Daoy (cell line): ENCODE results near the gene UBE2L5. TPM values are rescaled to one million over a fixed set of nuclear protein-coding genes. Genes with fewer than 3 reads are reported as not detected.
"Not testable (repeated sequence)": the region's sequence is repeated elsewhere in the genome, so short reads cannot be mapped to it uniquely, and the experiment has no call there.

Source experiments
- DNase-seq: peaks from one replicate; pipeline ENCODE4 v3.0.0-alpha.2; 2015; ENCODE audit warnings: low read depth
- total RNA-seq: library from RNA; depleted of rRNA; stranded (reverse); fragments of >200 nt; shearing (Covaris generic); gene quantifications from 2 replicates; pipeline ENCODE4 v1.2.3, GENCODE V29; 2014

UBE2L5 gene
- total RNA-seq, 1 experiment from 2014 or later, result not detected

GRCh38 chr13:30438286-30438685, 16.0 kb downstream of the UBE2L5 start:
- DNase-seq, result no peak

- DNase-seq, result no peak
These were observed 18.8 kb downstream of the UBE2L5 start for GRCh38 chr13:30440910-30441703.

- no peak for DNase-seq
These were observed 20.6 kb downstream of the UBE2L5 start for GRCh38 chr13:30442926-30443325.

- DNase-seq, result not testable (repeated sequence)
These were observed 21.2 kb downstream of the UBE2L5 start for GRCh38 chr13:30443491-30443890.

- DNase-seq, result no peak
These were observed 21.7 kb downstream of the UBE2L5 start for GRCh38 chr13:30443957-30444404.

GRCh38 chr13:30446126-30446500, 23.8 kb downstream of the UBE2L5 start:
- no peak for DNase-seq

- no peak for DNase-seq
These were observed 26.1 kb downstream of the UBE2L5 start for GRCh38 chr13:30448441-30448840.

GRCh38 chr13:30450066-30450465, 27.8 kb downstream of the UBE2L5 start:
- DNase-seq, result no peak

- DNase-seq, result not testable (repeated sequence)
These were observed 29.2 kb downstream of the UBE2L5 start for GRCh38 chr13:30451476-30451875.

GRCh38 chr13:30453727-30454126, 31.4 kb downstream of the UBE2L5 start:
- DNase-seq, result no peak

- DNase-seq, result no peak
These were observed 32.7 kb downstream of the UBE2L5 start for GRCh38 chr13:30454991-30455390.

- DNase-seq, result no peak
These were observed 34.0 kb downstream of the UBE2L5 start for GRCh38 chr13:30456290-30456689.

GRCh38 chr13:30457306-30457891, 35.1 kb downstream of the UBE2L5 start:
- DNase-seq, result no peak

GRCh38 chr13:30461279-30462066, 39.2 kb downstream of the UBE2L5 start:
- DNase-seq, result not testable (repeated sequence)

- peak; percentile 57 for DNase-seq
These were observed 41.6 kb downstream of the UBE2L5 start for GRCh38 chr13:30463787-30464495.

- DNase-seq, result peak; percentile 77
These were observed 42.4 kb downstream of the UBE2L5 start for GRCh38 chr13:30464496-30465342.

- no peak for DNase-seq
These were observed 43.0 kb downstream of the UBE2L5 start for GRCh38 chr13:30465343-30465592.

GRCh38 chr13:30465593-30466357, 43.5 kb downstream of the UBE2L5 start, which contains the start of gene HMGB1:
Gene HMGB1 (minus strand): TSS chr13:30465936. CDS start chr13:30463680, 2,256 bp downstream.
- peak; percentile 98 for DNase-seq

GRCh38 chr13:30466358-30466714, 44.0 kb downstream of the UBE2L5 start:
- peak; percentile 39 for DNase-seq

- DNase-seq, result peak; percentile 25
These were observed 44.6 kb downstream of the UBE2L5 start for GRCh38 chr13:30466841-30467252.
